DMS153 treated with DMSO at 0.1 percent for 48 hours (cell line): Measurements from ENCODE around the gene NCOA3.
"Not testable (repeated sequence)": the region's sequence is repeated elsewhere in the genome, so short reads cannot be mapped to it uniquely, and the experiment has no call there.

ENCODE experiments used
- DNase-seq: peaks from one replicate; lab custom pipeline; 2025; ENCODE audit not compliant: unreplicated experiment; lab: John Stamatoyannopoulos, UW

Gene NCOA3

GRCh38 chr20:47501482-47502270 lies at the start of gene NCOA3:
Gene NCOA3, plus strand, starts transcription at chr20:47501887. Its CDS starts 120,361 bp downstream, at chr20:47622248.
- peak; percentile 89 for DNase-seq

GRCh38 chr20:47452736-47453161 lies 48.9 kb upstream of the NCOA3 start:
- DNase-seq: no peak

GRCh38 chr20:47453167-47453782 lies 48.4 kb upstream of the NCOA3 start:
- DNase-seq: no peak

GRCh38 chr20:47454298-47455132 lies 47.2 kb upstream of the NCOA3 start:
- no peak for DNase-seq

- no peak for DNase-seq
Observed at GRCh38 chr20:47455133-47456040, 46.3 kb upstream of the NCOA3 start.

GRCh38 chr20:47456041-47456537 lies 45.6 kb upstream of the NCOA3 start:
- no peak for DNase-seq

GRCh38 chr20:47456952-47457724 lies 44.5 kb upstream of the NCOA3 start:
- no peak for DNase-seq

GRCh38 chr20:47458280-47459050 lies 43.2 kb upstream of the NCOA3 start:
- DNase-seq: not testable (repeated sequence)

GRCh38 chr20:47459344-47460073 lies 42.2 kb upstream of the NCOA3 start:
- DNase-seq: no peak

GRCh38 chr20:47460761-47461112 lies 41.0 kb upstream of the NCOA3 start:
- DNase-seq: not testable (repeated sequence)

GRCh38 chr20:47461120-47461685 lies 40.5 kb upstream of the NCOA3 start:
- DNase-seq: no peak

GRCh38 chr20:47461906-47462305 lies 39.8 kb upstream of the NCOA3 start:
- DNase-seq: not testable (repeated sequence)

GRCh38 chr20:47464380-47465101 lies 37.1 kb upstream of the NCOA3 start:
- peak; percentile 16 for DNase-seq

GRCh38 chr20:47465335-47466090 lies 36.2 kb upstream of the NCOA3 start:
- DNase-seq: no peak

- DNase-seq: no peak
Observed at GRCh38 chr20:47466213-47466612, 35.5 kb upstream of the NCOA3 start.

GRCh38 chr20:47466704-47467459 lies 34.8 kb upstream of the NCOA3 start:
- DNase-seq: no peak
